GM12878 (cell line): ENCODE results near the gene FDX2. TPM values are rescaled to one million over a fixed set of nuclear protein-coding genes. Genes with fewer than 3 reads are reported as not detected.
A peak's percentile ranks its signal among the peaks of the same experiment; 100 is the strongest.

Source experiments
- ESRRA ChIP-seq: IDR thresholded peaks from 2 replicates; pipeline ENCODE4 v1.6.1; 2012; ENCODE audit warnings: mild to moderate bottlenecking, low read length, improper control_type of control experiment
- FOS ChIP-seq: IDR thresholded peaks from 3 replicates; pipeline ENCODE4 v1.6.1; 2011; ENCODE audit warnings: borderline replicate concordance; ENCODE audit not compliant: insufficient read length; ENCODE audit errors: extremely low read depth
- GATAD2B ChIP-seq: fragments of 450-650 bp; conservative IDR thresholded peaks from 2 replicates; pipeline ENCODE4 v1.6.1; 2017; ENCODE audit warnings: low read depth, mild to moderate bottlenecking, moderate library complexity
- HDAC6 ChIP-seq: fragments of 200-600 bp; sonication (generic); IDR thresholded peaks from one replicate; pipeline ENCODE4 v1.8.0; 2017; ENCODE audit warnings: antibody characterized with exemption; ENCODE audit not compliant: unreplicated experiment
- JUND ChIP-seq: IDR thresholded peaks from 2 replicates; pipeline ENCODE4 v1.6.1; 2012; ENCODE audit warnings: low read depth, mild to moderate bottlenecking, low read length, improper control_type of control experiment, moderate library complexity
- KLF5 ChIP-seq: fragments of 450-650 bp; IDR thresholded peaks from 2 replicates; pipeline ENCODE4 v1.6.1; 2014; ENCODE audit warnings: mild to moderate bottlenecking; ENCODE audit not compliant: partially characterized antibody
- MYB ChIP-seq: fragments of 150-350 bp; IDR thresholded peaks from 2 replicates; pipeline ENCODE4 v1.6.1; 2014; ENCODE audit warnings: mild to moderate bottlenecking, low read depth, low read length, borderline replicate concordance
- RAD51 ChIP-seq: fragments of 450-650 bp; IDR thresholded peaks from 2 replicates; pipeline ENCODE4 v1.6.1; 2016; ENCODE audit warnings: moderate library complexity, mild to moderate bottlenecking, inconsistent platforms
- RB1 ChIP-seq: fragments of 450-650 bp; formaldehyde crosslinking; IDR thresholded peaks from 2 replicates; pipeline ENCODE4 v1.6.1; 2017; ENCODE audit warnings: mild to moderate bottlenecking, borderline replicate concordance
- REST ChIP-seq: IDR thresholded peaks from 2 replicates; pipeline ENCODE4 v1.6.1; 2012; ENCODE audit warnings: mild to moderate bottlenecking, low read depth, low read length
- RFX5 ChIP-seq: IDR thresholded peaks from 2 replicates; pipeline ENCODE4 v1.6.1; 2011; ENCODE audit warnings: low read depth, low read length, improper control_type of control experiment
- SMARCA5 ChIP-seq: fragments of 450-650 bp; IDR thresholded peaks from 2 replicates; pipeline ENCODE4 v1.6.1; 2017; ENCODE audit warnings: mild to moderate bottlenecking
- SP1 ChIP-seq: IDR thresholded peaks from one replicate; pipeline ENCODE4 v1.6.1; 2011; ENCODE audit warnings: low read depth, low read length
- SUZ12 ChIP-seq: fragments of 200-600 bp; sonication (generic); IDR thresholded peaks from one replicate; pipeline ENCODE4 v1.6.1; 2018; ENCODE audit warnings: antibody characterized with exemption, mild to moderate bottlenecking; ENCODE audit not compliant: unreplicated experiment
- TCF3 ChIP-seq: IDR thresholded peaks from 2 replicates; pipeline ENCODE4 v1.6.1; 2012; ENCODE audit warnings: low read depth, mild to moderate bottlenecking, low read length, borderline replicate concordance; ENCODE audit not compliant: insufficient read depth
- ZBED1 ChIP-seq: IDR thresholded peaks from 2 replicates; pipeline ENCODE4 v1.6.1; 2016; ENCODE audit warnings: borderline replicate concordance
- ZNF592 ChIP-seq: fragments of 450-650 bp; IDR thresholded peaks from 2 replicates; pipeline ENCODE4 v1.6.1; 2017; ENCODE audit warnings: mild to moderate bottlenecking, moderate library complexity
- polyA plus RNA-seq, 11 experiments: library from polyadenylated mRNA; depleted of rRNA in 4 of 11; unstranded in 6 of 11; stranded (reverse) in 5 of 11; fragments of >200 nt; fragmentation: Nextera tagmentation in 4 of 11; fragmentation: Illumina TruSeq in 1 of 11; extraction: Ambion mirVana in 4 of 11; extraction: Trizol in 1 of 11; gene quantifications; 1 replicate in 1 of 11; 2 replicates in 10 of 11; pipeline versions ENCODE4 v1.2.1 to v1.2.3, GENCODE V29; 2011 to 2016; ENCODE audit warnings: inconsistent platforms in 2 of 11, missing spikeins in 2 of 11, low read depth in 1 of 11
- total RNA-seq, 4 experiments: library from RNA; depleted of rRNA in 3 of 4; stranded (reverse); fragments of >200 nt in 3 of 4; fragmentation: Illumina TruSeq in 1 of 4; extraction: Trizol in 1 of 4; gene quantifications; 2 replicates each; pipeline versions ENCODE4 v1.2.1 to v1.2.3, GENCODE V29; 2013 to 2021
- TF ChIP-seq, protein P1 (sequence below): fragments of 450-650 bp; IDR thresholded peaks from 2 replicates; pipeline ENCODE4 v1.6.1; 2018; ENCODE audit warnings: mild to moderate bottlenecking, low read depth, moderate library complexity; ENCODE audit not compliant: partially characterized antibody

FDX2 gene
- total and polyA plus RNA-seq, 10 of the 15 experiments (the other 5 are each of a cell fraction or from before 2014, with no cell fraction given) = 1.4 to 50.4 (median 24.7) TPM

DNA sequence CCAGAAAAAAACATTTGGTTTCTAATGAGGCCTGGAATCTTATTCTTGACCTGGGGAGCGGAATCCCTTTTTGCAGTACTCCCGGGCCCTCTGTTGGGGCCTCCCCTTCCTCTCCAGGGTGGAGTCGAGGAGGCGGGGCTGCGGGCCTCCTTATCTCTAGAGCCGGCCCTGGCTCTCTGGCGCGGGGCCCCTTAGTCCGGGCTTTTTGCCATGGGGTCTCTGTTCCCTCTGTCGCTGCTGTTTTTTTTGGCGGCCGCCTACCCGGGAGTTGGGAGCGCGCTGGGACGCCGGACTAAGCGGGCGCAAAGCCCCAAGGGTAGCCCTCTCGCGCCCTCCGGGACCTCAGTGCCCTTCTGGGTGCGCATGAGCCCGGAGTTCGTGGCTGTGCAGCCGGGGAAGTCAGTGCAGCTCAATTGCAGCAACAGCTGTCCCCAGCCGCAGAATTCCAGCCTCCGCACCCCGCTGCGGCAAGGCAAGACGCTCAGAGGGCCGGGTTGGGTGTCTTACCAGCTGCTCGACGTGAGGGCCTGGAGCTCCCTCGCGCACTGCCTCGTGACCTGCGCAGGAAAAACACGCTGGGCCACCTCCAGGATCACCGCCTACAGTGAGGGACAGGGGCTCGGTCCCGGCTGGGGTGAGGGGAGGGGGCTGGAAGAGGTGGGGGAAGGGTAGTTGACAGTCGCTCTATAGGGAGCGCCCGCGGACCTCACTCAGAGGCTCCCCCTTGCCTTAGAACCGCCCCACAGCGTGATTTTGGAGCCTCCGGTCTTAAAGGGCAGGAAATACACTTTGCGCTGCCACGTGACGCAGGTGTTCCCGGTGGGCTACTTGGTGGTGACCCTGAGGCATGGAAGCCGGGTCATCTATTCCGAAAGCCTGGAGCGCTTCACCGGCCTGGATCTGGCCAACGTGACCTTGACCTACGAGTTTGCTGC lies 28.7 kb downstream of the FDX2 start, which contains the start of gene ICAM4 (continued):
- no peak; the same call in 1 of the 2 replicates for TF ChIP-seq ZBED1
- no peak for TF ChIP-seq ZNF592
- no peak for TF ChIP-seq MYB
- 0 out of 2 replicates have a peak, but pooled peaks have one; percentile 42 for TF ChIP-seq GATAD2B
- TF ChIP-seq HDAC6 = no peak
- no peak for TF ChIP-seq ESRRA
- TF ChIP-seq KLF5 = no peak
- TF ChIP-seq JUND = no peak
- TF ChIP-seq SUZ12 = no peak
- TF ChIP-seq SMARCA5 = no peak
- peak; percentile 39; the same call in 1 of the 2 replicates for TF ChIP-seq RAD51
- TF ChIP-seq TCF3 = no peak; the same call in 1 of the 2 replicates
- TF ChIP-seq RB1 = no peak
- TF ChIP-seq, protein P1, sequence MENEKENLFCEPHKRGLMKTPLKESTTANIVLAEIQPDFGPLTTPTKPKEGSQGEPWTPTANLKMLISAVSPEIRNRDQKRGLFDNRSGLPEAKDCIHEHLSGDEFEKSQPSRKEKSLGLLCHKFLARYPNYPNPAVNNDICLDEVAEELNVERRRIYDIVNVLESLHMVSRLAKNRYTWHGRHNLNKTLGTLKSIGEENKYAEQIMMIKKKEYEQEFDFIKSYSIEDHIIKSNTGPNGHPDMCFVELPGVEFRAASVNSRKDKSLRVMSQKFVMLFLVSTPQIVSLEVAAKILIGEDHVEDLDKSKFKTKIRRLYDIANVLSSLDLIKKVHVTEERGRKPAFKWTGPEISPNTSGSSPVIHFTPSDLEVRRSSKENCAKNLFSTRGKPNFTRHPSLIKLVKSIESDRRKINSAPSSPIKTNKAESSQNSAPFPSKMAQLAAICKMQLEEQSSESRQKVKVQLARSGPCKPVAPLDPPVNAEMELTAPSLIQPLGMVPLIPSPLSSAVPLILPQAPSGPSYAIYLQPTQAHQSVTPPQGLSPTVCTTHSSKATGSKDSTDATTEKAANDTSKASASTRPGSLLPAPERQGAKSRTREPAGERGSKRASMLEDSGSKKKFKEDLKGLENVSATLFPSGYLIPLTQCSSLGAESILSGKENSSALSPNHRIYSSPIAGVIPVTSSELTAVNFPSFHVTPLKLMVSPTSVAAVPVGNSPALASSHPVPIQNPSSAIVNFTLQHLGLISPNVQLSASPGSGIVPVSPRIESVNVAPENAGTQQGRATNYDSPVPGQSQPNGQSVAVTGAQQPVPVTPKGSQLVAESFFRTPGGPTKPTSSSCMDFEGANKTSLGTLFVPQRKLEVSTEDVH = peak; percentile 17
- no peak for TF ChIP-seq REST
- TF ChIP-seq FOS = no peak
- TF ChIP-seq RFX5 = no peak
- no peak for TF ChIP-seq SP1
